ENCODE measurements around the gene IER5. TPM values are rescaled to one million over a fixed set of nuclear protein-coding genes. Genes with fewer than 3 reads are reported as not detected.

IER5 gene
- total and polyA plus RNA-seq, 9 of the 15 experiments (the other 6 are each of a cell fraction or from before 2014, with no cell fraction given): 2.4 to 32.1 (median 12.0) TPM

- TF ChIP-seq BRCA1 (IDR thresholded peaks at IDR 0.05) (no peak), BRCA1 (CRISPR knock-in tag; IDR thresholded peaks at IDR 0.05) (no peak), E2F8 (IDR thresholded peaks at IDR 0.05; ENCODE audit: low read depth, partially characterized antibody) (no peak), C11orf30 (IDR thresholded peaks at IDR 0.05; ENCODE audit: low read depth) (peak; percentile 73), MAFG (tag; conservative IDR thresholded peaks at IDR 0.05) (0 out of 2 replicates have a peak, but pooled peaks have one; percentile 35), ZNF143 (CRISPR knock-in tag; IDR thresholded peaks at IDR 0.05) (0 out of 2 replicates have a peak, but pooled peaks have one; percentile 28), RFX5 (IDR thresholded peaks at IDR 0.05; ENCODE audit: low read depth, low read length) (no peak), KDM1A (IDR thresholded peaks at IDR 0.05) (peak; percentile 45 to 76; a peak in 3 of 4 replicates), FOXA3 (CRISPR knock-in tag; conservative IDR thresholded peaks at IDR 0.05 in 1 of 2, IDR thresholded peaks at IDR 0.05 in 1 of 2) (peak; percentile 43 to 64), TCF7 (IDR thresholded peaks at IDR 0.05; ENCODE audit: borderline replicate concordance) (no peak), CBFB (CRISPR knock-in tag; IDR thresholded peaks at IDR 0.05) (no peak), SAP30 (IDR thresholded peaks at IDR 0.05; ENCODE audit: borderline replicate concordance, insufficient read depth, low read depth, low read length, poor library complexity, severe bottlenecking) (no peak), HMBOX1 (IDR thresholded peaks at IDR 0.05) (peak; percentile 77), FOSL1 (tag; conservative IDR thresholded peaks at IDR 0.05) (no peak), NFATC3 (IDR thresholded peaks at IDR 0.05) (no peak), ZNF561 (CRISPR knock-in tag; conservative IDR thresholded peaks at IDR 0.05) (no peak), ZNF121 (CRISPR knock-in tag; conservative IDR thresholded peaks at IDR 0.05) (peak; percentile 94), L3MBTL2 (IDR thresholded peaks at IDR 0.05) (no peak), E4F1 (CRISPR knock-in tag; IDR thresholded peaks at IDR 0.05; ENCODE audit: borderline replicate concordance) (no peak), TARDBP (IDR thresholded peaks at IDR 0.05) (no peak), MCM7 (IDR thresholded peaks at IDR 0.05) (no peak), BCOR (IDR thresholded peaks at IDR 0.05) (peak; percentile 84), SMAD4 (CRISPR knock-in tag; conservative IDR thresholded peaks at IDR 0.05) (0 out of 2 replicates have a peak, but pooled peaks have one; percentile 14), CREB1 (IDR thresholded peaks at IDR 0.05) (no peak), CREB1 (CRISPR knock-in tag; IDR thresholded peaks at IDR 0.05) (no peak)
Measured at GRCh38 chr1:181127898-181128453, 39.5 kb downstream of the IER5 start (continued).
